Colon (tissue), 2 donors: ENCODE data around the gene THYN1.
"Not testable (repeated sequence)": the region's sequence is repeated elsewhere in the genome, so short reads cannot be mapped to it uniquely, and the experiment has no call there.

Experiments
- FAIRE-seq: peaks from 2 replicates; lab custom pipeline; 2012; peaks lifted over from hg19 to GRCh38; lab: Jason Lieb, UNC
- donor health status: control.
- donor health status: control.

THYN1 gene

GRCh38 chr11:134253188-134253993 lies at the start of gene THYN1, which contains the start of gene ACAD8:
THYN1 (minus strand) TSS chr11:134253352; CDS start chr11:134252882, 470 bp downstream.
ACAD8 (plus strand) TSS chr11:134253568; CDS start chr11:134253601, 33 bp downstream.
- FAIRE-seq = no peak

GRCh38 chr11:134294664-134295063 lies 41.5 kb upstream of the THYN1 start:
- no peak for FAIRE-seq

GRCh38 chr11:134293119-134294113 lies 40.3 kb upstream of the THYN1 start:
- FAIRE-seq = no peak

GRCh38 chr11:134292661-134293060 lies 39.5 kb upstream of the THYN1 start:
- FAIRE-seq = no peak

- no peak for FAIRE-seq
Measured at GRCh38 chr11:134291196-134291595, 38.0 kb upstream of the THYN1 start.

- no peak for FAIRE-seq
Measured at GRCh38 chr11:134290646-134291045, 37.5 kb upstream of the THYN1 start.

- FAIRE-seq = no peak
Measured at GRCh38 chr11:134289789-134290188, 36.6 kb upstream of the THYN1 start.

- no peak for FAIRE-seq
Measured at GRCh38 chr11:134289167-134289566, 36.0 kb upstream of the THYN1 start.

- FAIRE-seq = no peak
Measured at GRCh38 chr11:134288486-134288885, 35.3 kb upstream of the THYN1 start.

GRCh38 chr11:134287561-134287960 lies 34.4 kb upstream of the THYN1 start:
- no peak for FAIRE-seq

- not testable (repeated sequence) for FAIRE-seq
Measured at GRCh38 chr11:134284349-134284748, 31.2 kb upstream of the THYN1 start.

- no peak for FAIRE-seq
Measured at GRCh38 chr11:134283461-134284230, 30.5 kb upstream of the THYN1 start.

GRCh38 chr11:134282121-134283045 lies 29.2 kb upstream of the THYN1 start:
- no peak for FAIRE-seq

GRCh38 chr11:134281635-134282034 lies 28.5 kb upstream of the THYN1 start:
- not testable (repeated sequence) for FAIRE-seq

GRCh38 chr11:134278356-134278755 lies 25.2 kb upstream of the THYN1 start:
- no peak for FAIRE-seq

- FAIRE-seq = no peak
Measured at GRCh38 chr11:134277183-134278001, 24.2 kb upstream of the THYN1 start.

GRCh38 chr11:134276396-134277182 lies 23.4 kb upstream of the THYN1 start:
- FAIRE-seq = no peak

- FAIRE-seq = no peak
Measured at GRCh38 chr11:134275534-134276395, 22.6 kb upstream of the THYN1 start, which contains the start of gene GLB1L3. GLB1L3 (plus strand) TSS chr11:134276379; CDS start chr11:134276741, 362 bp downstream.
